PC-9 (cell line): ENCODE results near the gene LY6G6D.

Experiments used
- EZH2 ChIP-seq: fragments of 200-600 bp; sonication (generic); IDR thresholded peaks from 2 replicates; pipeline ENCODE4 v1.8.0; 2017; ENCODE audit warnings: antibody characterized with exemption, low read depth
- TF ChIP-seq, protein P1 (sequence below): fragments of 200-600 bp; sonication (generic); conservative IDR thresholded peaks from 2 replicates; pipeline ENCODE4 v1.6.1; 2017; ENCODE audit warnings: mixed run types, antibody characterized with exemption, mild to moderate bottlenecking, moderate library complexity

DNA sequence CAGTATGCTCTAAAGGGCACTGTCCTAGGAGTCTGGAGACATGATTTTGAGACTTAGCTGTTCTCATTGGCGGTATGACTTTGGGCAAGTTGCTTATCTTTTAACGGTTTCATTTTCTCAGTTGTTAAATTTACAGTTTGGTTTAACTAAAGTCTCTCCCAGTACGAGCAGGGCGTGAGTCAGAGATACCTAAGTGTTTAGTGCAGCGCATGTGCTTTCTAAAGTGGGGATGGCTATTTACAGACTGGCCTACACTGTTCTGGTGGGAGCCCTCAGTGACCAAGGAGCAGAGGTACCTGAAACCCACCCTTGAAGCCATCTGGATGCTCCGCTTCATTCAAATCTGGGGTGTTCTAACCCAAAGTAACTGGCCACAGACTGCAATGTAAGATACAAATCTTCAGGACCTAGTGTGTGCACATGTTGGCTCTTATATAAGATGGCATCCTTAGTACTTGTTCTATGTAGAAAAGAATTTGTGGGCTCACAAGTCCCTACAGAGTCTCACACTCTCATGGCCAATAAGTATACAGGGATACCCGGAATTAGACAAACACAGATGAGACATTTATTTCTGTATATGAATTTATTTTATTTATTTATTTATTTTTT is 35.4 kb downstream of the LY6G6D start:
- TF ChIP-seq, protein P1, sequence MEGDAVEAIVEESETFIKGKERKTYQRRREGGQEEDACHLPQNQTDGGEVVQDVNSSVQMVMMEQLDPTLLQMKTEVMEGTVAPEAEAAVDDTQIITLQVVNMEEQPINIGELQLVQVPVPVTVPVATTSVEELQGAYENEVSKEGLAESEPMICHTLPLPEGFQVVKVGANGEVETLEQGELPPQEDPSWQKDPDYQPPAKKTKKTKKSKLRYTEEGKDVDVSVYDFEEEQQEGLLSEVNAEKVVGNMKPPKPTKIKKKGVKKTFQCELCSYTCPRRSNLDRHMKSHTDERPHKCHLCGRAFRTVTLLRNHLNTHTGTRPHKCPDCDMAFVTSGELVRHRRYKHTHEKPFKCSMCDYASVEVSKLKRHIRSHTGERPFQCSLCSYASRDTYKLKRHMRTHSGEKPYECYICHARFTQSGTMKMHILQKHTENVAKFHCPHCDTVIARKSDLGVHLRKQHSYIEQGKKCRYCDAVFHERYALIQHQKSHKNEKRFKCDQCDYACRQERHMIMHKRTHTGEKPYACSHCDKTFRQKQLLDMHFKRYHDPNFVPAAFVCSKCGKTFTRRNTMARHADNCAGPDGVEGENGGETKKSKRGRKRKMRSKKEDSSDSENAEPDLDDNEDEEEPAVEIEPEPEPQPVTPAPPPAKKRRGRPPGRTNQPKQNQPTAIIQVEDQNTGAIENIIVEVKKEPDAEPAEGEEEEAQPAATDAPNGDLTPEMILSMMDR, result no peak
- TF ChIP-seq EZH2, result no peak
